ENCODE results near the gene CASKIN1. TPM values are rescaled to one million over a fixed set of nuclear protein-coding genes. Genes with fewer than 3 reads are reported as not detected.

The CASKIN1 gene
- total and polyA plus RNA-seq, 2 experiments from 2014 or later: 1.0 to 6.2 TPM

DNA sequence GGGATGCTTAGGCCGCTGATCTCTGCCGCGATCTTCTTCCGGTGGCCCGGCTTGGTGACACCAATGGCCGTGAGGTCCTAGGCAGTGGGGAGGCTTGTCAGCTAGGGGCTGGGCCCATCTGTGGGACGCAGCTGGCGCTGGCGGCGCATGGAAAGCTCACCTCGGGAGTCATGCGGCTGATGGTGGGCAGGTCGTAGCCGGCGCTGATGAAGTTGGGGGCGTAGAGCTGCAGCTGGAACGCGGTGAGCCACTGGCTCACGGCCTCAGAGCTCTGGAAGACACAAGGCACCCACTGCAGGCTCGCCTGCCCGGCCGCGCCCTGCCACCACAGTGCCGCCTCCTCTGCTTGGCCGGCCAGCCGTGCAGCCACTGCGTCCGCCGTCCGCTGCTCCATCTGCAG lies 12.7 kb downstream of the CASKIN1 start:
- Histone ChIP-seq H3K9me2 (ENCODE audit: insufficient read depth) (no peaks in the 10 kb centered on the region), H4K20me1 (replicated peaks; ENCODE audit: insufficient read depth) (no peaks in the 10 kb centered on the region), H2AFZ (no peak overlapping the region), H3K4me1 (ENCODE audit: insufficient read depth) (no peaks in the 10 kb centered on the region), H3K27ac (ENCODE audit: low read depth) (no peak overlapping the region), H3K36me3 (ENCODE audit: insufficient read depth) (no peaks in the 10 kb centered on the region), H3K79me2 (replicated peaks; ENCODE audit: insufficient read depth) (no peaks in the 10 kb centered on the region), H3K4me2 (no peak overlapping the region), H3F3A (replicated peaks; ENCODE audit: low read depth) (no peaks in the 10 kb centered on the region), H3K4me3 (no peak overlapping the region), H3K27me3 (ENCODE audit: insufficient read depth) (no peaks in the 10 kb centered on the region)
- no peaks in the 10 kb centered on the region for H3K9me3 Mint-ChIP-seq
- no peak overlapping the region for H3K27ac Mint-ChIP-seq
- H3K4me1 Mint-ChIP-seq: peaks cover 6% of the 10 kb centered on the region
- H3K4me3 Mint-ChIP-seq: no peak overlapping the region; the same call in 2 of the 3 replicates
- TF ChIP-seq EZH2 (IDR thresholded peaks at IDR 0.05; ENCODE audit: low read depth, unreplicated experiment) (no peak), EZH2phosphoT487 (IDR thresholded peaks at IDR 0.05; ENCODE audit: unreplicated experiment) (no peak), JUNB (IDR thresholded peaks at IDR 0.05; ENCODE audit: unreplicated experiment) (no peak), STAT1 (IDR thresholded peaks at IDR 0.05; ENCODE audit: unreplicated experiment) (no peak)
- TF ChIP-seq, protein P1, sequence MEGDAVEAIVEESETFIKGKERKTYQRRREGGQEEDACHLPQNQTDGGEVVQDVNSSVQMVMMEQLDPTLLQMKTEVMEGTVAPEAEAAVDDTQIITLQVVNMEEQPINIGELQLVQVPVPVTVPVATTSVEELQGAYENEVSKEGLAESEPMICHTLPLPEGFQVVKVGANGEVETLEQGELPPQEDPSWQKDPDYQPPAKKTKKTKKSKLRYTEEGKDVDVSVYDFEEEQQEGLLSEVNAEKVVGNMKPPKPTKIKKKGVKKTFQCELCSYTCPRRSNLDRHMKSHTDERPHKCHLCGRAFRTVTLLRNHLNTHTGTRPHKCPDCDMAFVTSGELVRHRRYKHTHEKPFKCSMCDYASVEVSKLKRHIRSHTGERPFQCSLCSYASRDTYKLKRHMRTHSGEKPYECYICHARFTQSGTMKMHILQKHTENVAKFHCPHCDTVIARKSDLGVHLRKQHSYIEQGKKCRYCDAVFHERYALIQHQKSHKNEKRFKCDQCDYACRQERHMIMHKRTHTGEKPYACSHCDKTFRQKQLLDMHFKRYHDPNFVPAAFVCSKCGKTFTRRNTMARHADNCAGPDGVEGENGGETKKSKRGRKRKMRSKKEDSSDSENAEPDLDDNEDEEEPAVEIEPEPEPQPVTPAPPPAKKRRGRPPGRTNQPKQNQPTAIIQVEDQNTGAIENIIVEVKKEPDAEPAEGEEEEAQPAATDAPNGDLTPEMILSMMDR (conservative IDR thresholded peaks at IDR 0.05; ENCODE audit: low read depth in 2 of 2): no peak
- TF ChIP-seq, protein P2, sequence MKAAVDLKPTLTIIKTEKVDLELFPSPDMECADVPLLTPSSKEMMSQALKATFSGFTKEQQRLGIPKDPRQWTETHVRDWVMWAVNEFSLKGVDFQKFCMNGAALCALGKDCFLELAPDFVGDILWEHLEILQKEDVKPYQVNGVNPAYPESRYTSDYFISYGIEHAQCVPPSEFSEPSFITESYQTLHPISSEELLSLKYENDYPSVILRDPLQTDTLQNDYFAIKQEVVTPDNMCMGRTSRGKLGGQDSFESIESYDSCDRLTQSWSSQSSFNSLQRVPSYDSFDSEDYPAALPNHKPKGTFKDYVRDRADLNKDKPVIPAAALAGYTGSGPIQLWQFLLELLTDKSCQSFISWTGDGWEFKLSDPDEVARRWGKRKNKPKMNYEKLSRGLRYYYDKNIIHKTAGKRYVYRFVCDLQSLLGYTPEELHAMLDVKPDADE (IDR thresholded peaks at IDR 0.05): no peak
- no peaks in the 10 kb centered on the region; the same call in 2 of the 3 replicates for H3K36me3 Mint-ChIP-seq (ENCODE audit: low read depth)
- ATAC-seq: no peak
- H3K27me3 Mint-ChIP-seq (ENCODE audit: insufficient read depth, low read depth, poor library complexity): peaks cover 15% of the 10 kb centered on the region
- no peak for DNase-seq (ENCODE audit: low spot score)

- Histone ChIP-seq H3K9me2 (ENCODE audit: insufficient read depth) (no peaks in the 10 kb centered on the region), H3K4me3 (no peak overlapping the region), H3K79me2 (replicated peaks; ENCODE audit: insufficient read depth) (no peaks in the 10 kb centered on the region), H2AFZ (no peak overlapping the region), H3K4me1 (ENCODE audit: insufficient read depth) (no peaks in the 10 kb centered on the region), H3K27me3 (ENCODE audit: insufficient read depth) (no peaks in the 10 kb centered on the region), H3K27ac (ENCODE audit: low read depth) (no peak overlapping the region), H4K20me1 (replicated peaks; ENCODE audit: insufficient read depth) (no peaks in the 10 kb centered on the region; the same call in 1 of the 2 replicates), H3K4me2 (no peak overlapping the region), H3K36me3 (ENCODE audit: insufficient read depth) (no peaks in the 10 kb centered on the region), H3F3A (replicated peaks; ENCODE audit: low read depth) (0 out of 2 replicates have a peak, but pooled peaks cover 8% of the 10 kb centered on the region)
- Mint-ChIP-seq H3K27ac (no peak overlapping the region), H3K4me1 (peaks cover 6% of the 10 kb centered on the region), H3K27me3 (ENCODE audit: insufficient read depth, low read depth, poor library complexity) (peaks cover 22% of the 10 kb centered on the region), H3K36me3 (ENCODE audit: low read depth) (peaks cover 5% of the 10 kb centered on the region), H3K4me3 (no peak overlapping the region; the same call in 2 of the 3 replicates), H3K9me3 (no peaks in the 10 kb centered on the region)
- no peak for DNase-seq (ENCODE audit: low spot score)
- ATAC-seq: no peak
- TF ChIP-seq ZNF462 (CRISPR knock-in tag; IDR thresholded peaks at IDR 0.05): no peak
- TF ChIP-seq ZNF114 (CRISPR knock-in tag; IDR thresholded peaks at IDR 0.05): no peak
- TF ChIP-seq EZH2phosphoT487 (IDR thresholded peaks at IDR 0.05; ENCODE audit: unreplicated experiment): no peak
- no peak for TF ChIP-seq STAT1 (IDR thresholded peaks at IDR 0.05; ENCODE audit: unreplicated experiment)
- no peak for TF ChIP-seq REST (IDR thresholded peaks at IDR 0.05; ENCODE audit: unreplicated experiment)
Measured at GRCh38 chr16:2181952-2182351, 14.5 kb downstream of the CASKIN1 start.

Data from GM23338 (cell line).